Measurements from ENCODE around the gene SCO2.

The SCO2 gene

GRCh38 chr22:50486561-50487289 is 38.7 kb downstream of the SCO2 start, which contains the start of gene MIOX:
Gene MIOX (plus strand): TSS chr22:50486859. CDS start chr22:50486898, 39 bp downstream.
- in situ Hi-C loops (cut with MboI; ENCODE audit: low pct_unique_long_range_greater_than_20kb, low sequenced_read_pairs, unreplicated experiment) = no loop called here
- DNase-seq (ENCODE audit: low spot score) = no peak
- TF ChIP-seq CTCF (IDR thresholded peaks at IDR 0.05; ENCODE audit: extremely low read depth, insufficient read depth, missing control alignments) = no peak

- in situ Hi-C loops (cut with MboI; ENCODE audit: low pct_unique_long_range_greater_than_20kb, low sequenced_read_pairs, unreplicated experiment) = no loop called here
- no peak for DNase-seq (ENCODE audit: low spot score)
- no peak for TF ChIP-seq CTCF (IDR thresholded peaks at IDR 0.05; ENCODE audit: extremely low read depth, insufficient read depth, missing control alignments)
Observed at GRCh38 chr22:50485221-50486131, 39.9 kb downstream of the SCO2 start.

- in situ Hi-C loops (cut with MboI; ENCODE audit: low pct_unique_long_range_greater_than_20kb, low sequenced_read_pairs, unreplicated experiment) = no loop called here
- DNase-seq (ENCODE audit: low spot score) = no peak
- no peak for TF ChIP-seq CTCF (IDR thresholded peaks at IDR 0.05; ENCODE audit: extremely low read depth, insufficient read depth, missing control alignments)
Observed at GRCh38 chr22:50483977-50484853, 41.2 kb downstream of the SCO2 start.

- in situ Hi-C loops (cut with MboI; ENCODE audit: low pct_unique_long_range_greater_than_20kb, low sequenced_read_pairs, unreplicated experiment) = no loop called here
- no peak for DNase-seq (ENCODE audit: low spot score)
- TF ChIP-seq CTCF (IDR thresholded peaks at IDR 0.05; ENCODE audit: extremely low read depth, insufficient read depth, missing control alignments) = no peak
Observed at GRCh38 chr22:50483556-50483955, 41.8 kb downstream of the SCO2 start.

GRCh38 chr22:50483106-50483505 is 42.3 kb downstream of the SCO2 start:
- in situ Hi-C loops (cut with MboI; ENCODE audit: low pct_unique_long_range_greater_than_20kb, low sequenced_read_pairs, unreplicated experiment) = no loop called here
- no peak for DNase-seq (ENCODE audit: low spot score)
- no peak for TF ChIP-seq CTCF (IDR thresholded peaks at IDR 0.05; ENCODE audit: extremely low read depth, insufficient read depth, missing control alignments)

All from GM13977 (cell line).